GM23338 (cell line): ENCODE measurements around the gene SLC9A1. TPM values are rescaled to one million over a fixed set of nuclear protein-coding genes. Genes with fewer than 3 reads are reported as not detected.

Experiments used
- ATAC-seq: fragments of 200-7000 bp; cut with Tn5 transposase; 3 replicates; pipeline ENCODE4 v1.9.1; 2020
- DNase-seq: peaks from one replicate; pipeline ENCODE4 v3.0.0-alpha.2; 2015; ENCODE audit warnings: low spot score
- H2AFZ ChIP-seq: fragments of 200-600 bp; sonication (generic); 2 replicates; pipeline ENCODE4 v1.8.0; 2016; ENCODE audit warnings: antibody characterized with exemption, mild to moderate bottlenecking, moderate library complexity
- H3F3A ChIP-seq: fragments of 200-600 bp; sonication (generic); replicated peaks from 2 replicates; pipeline ENCODE4 v1.8.0; 2017; ENCODE audit warnings: antibody characterized with exemption, mixed run types, low read depth
- H3K27ac ChIP-seq: fragments of 200-600 bp; sonication (generic); 2 replicates; pipeline ENCODE4 v1.6.1; 2016; ENCODE audit warnings: low read depth
- H3K27me3 ChIP-seq: fragments of 200-600 bp; sonication (generic); 2 replicates; pipeline ENCODE4 v1.8.0; 2016; ENCODE audit warnings: mild to moderate bottlenecking, mixed run types, moderate library complexity; ENCODE audit not compliant: insufficient read depth
- H3K36me3 ChIP-seq: fragments of 200-600 bp; sonication (generic); 2 replicates; pipeline ENCODE4 v1.8.0; 2016; ENCODE audit warnings: mild to moderate bottlenecking; ENCODE audit not compliant: insufficient read depth
- H3K4me1 ChIP-seq: fragments of 200-600 bp; sonication (generic); 2 replicates; pipeline ENCODE4 v1.8.0; 2016; ENCODE audit warnings: mild to moderate bottlenecking, moderate library complexity; ENCODE audit not compliant: insufficient read depth
- H3K4me2 ChIP-seq: fragments of 200-600 bp; sonication (generic); 2 replicates; pipeline ENCODE4 v1.7.1; 2017; ENCODE audit warnings: mixed run types
- H3K4me3 ChIP-seq: fragments of 200-600 bp; sonication (generic); 2 replicates; pipeline ENCODE4 v1.6.1; 2016; ENCODE audit warnings: mixed run types
- H3K79me2 ChIP-seq: fragments of 200-600 bp; sonication (generic); replicated peaks from 2 replicates; pipeline ENCODE4 v1.8.0; 2017; ENCODE audit warnings: mild to moderate bottlenecking; ENCODE audit not compliant: insufficient read depth
- H3K9me2 ChIP-seq: fragments of 200-600 bp; sonication (generic); 2 replicates; pipeline ENCODE4 v1.8.0; 2017; ENCODE audit not compliant: insufficient read depth
- H4K20me1 ChIP-seq: fragments of 200-600 bp; sonication (generic); replicated peaks from 2 replicates; pipeline ENCODE4 v1.8.0; 2017; ENCODE audit warnings: mild to moderate bottlenecking; ENCODE audit not compliant: insufficient read depth
- H3K27ac Mint-ChIP-seq: 2 replicates; pipeline ENCODE4 v1.8.0; 2020; ENCODE audit warnings: inconsistent platforms, mild to moderate bottlenecking, moderate library complexity, mixed read lengths
- H3K27me3 Mint-ChIP-seq: 3 replicates; pipeline ENCODE4 v1.8.0; 2022; ENCODE audit warnings: low read depth, mild to moderate bottlenecking, moderate library complexity, mixed read lengths, inconsistent platforms; ENCODE audit not compliant: insufficient read depth, poor library complexity
- H3K36me3 Mint-ChIP-seq: 3 replicates; pipeline ENCODE4 v1.8.0; 2021; ENCODE audit warnings: low read depth, mild to moderate bottlenecking, inconsistent platforms, moderate library complexity, mixed read lengths
- H3K4me1 Mint-ChIP-seq: 3 replicates; pipeline ENCODE4 v1.8.0; 2020; ENCODE audit warnings: mild to moderate bottlenecking, inconsistent platforms, mixed read lengths
- H3K4me3 Mint-ChIP-seq: 3 replicates; pipeline ENCODE4 v1.8.0; 2021; ENCODE audit warnings: moderate library complexity, mild to moderate bottlenecking, inconsistent platforms, mixed read lengths
- H3K9me3 Mint-ChIP-seq: 3 replicates; pipeline ENCODE4 v1.8.0; 2020; ENCODE audit warnings: moderate library complexity, mild to moderate bottlenecking, inconsistent platforms, mixed read lengths
- EZH2 ChIP-seq: fragments of 200-600 bp; sonication (generic); IDR thresholded peaks from one replicate; pipeline ENCODE4 v1.8.0; 2017; ENCODE audit warnings: antibody characterized with exemption, mild to moderate bottlenecking, low read depth; ENCODE audit not compliant: unreplicated experiment
- EZH2phosphoT487 ChIP-seq: fragments of 200-600 bp; sonication (generic); IDR thresholded peaks from one replicate; pipeline ENCODE4 v1.8.1; 2018; ENCODE audit warnings: antibody characterized with exemption; ENCODE audit not compliant: unreplicated experiment
- NANOG ChIP-seq: IDR thresholded peaks from 2 replicates; pipeline ENCODE4 v1.6.1; 2016; ENCODE audit warnings: antibody characterized with exemption, borderline replicate concordance
- POLR2AphosphoS5 ChIP-seq: IDR thresholded peaks from 2 replicates; pipeline ENCODE4 v1.6.1; 2016; ENCODE audit warnings: antibody characterized with exemption, low read depth
- ZNF114 ChIP-seq: fragments of 250-450 bp; sonication (Bioruptor Pico); IDR thresholded peaks from 2 replicates; pipeline ENCODE4 v1.5.0; 2020; ENCODE audit warnings: mild to moderate bottlenecking, moderate library complexity
- ZNF331 ChIP-seq: fragments of 250-450 bp; sonication (Bioruptor Pico); IDR thresholded peaks from 2 replicates; pipeline ENCODE4 v1.5.0; 2020; ENCODE audit warnings: low read depth, mild to moderate bottlenecking, moderate library complexity
- polyA plus RNA-seq: library from polyadenylated mRNA; unstranded; fragments of >200 nt; fragmentation: Nextera tagmentation; extraction: Ambion mirVana; gene quantifications from 2 replicates; pipeline ENCODE4 v1.2.1, GENCODE V29; 2016
- total RNA-seq: library from RNA; depleted of rRNA; stranded (reverse); fragments of >200 nt; shearing (Covaris generic); gene quantifications from 2 replicates; pipeline ENCODE4 v1.2.3, GENCODE V29; 2014
- TF ChIP-seq, protein P1 (sequence below): fragments of 250-450 bp; sonication (Bioruptor Pico); IDR thresholded peaks from 2 replicates; pipeline ENCODE4 v1.5.0; 2020; ENCODE audit warnings: mild to moderate bottlenecking, moderate library complexity
- TF ChIP-seq, protein P2 (sequence below): IDR thresholded peaks from one replicate; pipeline ENCODE4 v1.6.1; 2018; ENCODE audit warnings: antibody characterized with exemption; ENCODE audit not compliant: unreplicated experiment
- TF ChIP-seq, protein P3 (sequence below), 2 experiments: fragments of 200-600 bp in 1 of 2; sonication (generic) in 1 of 2; conservative IDR thresholded peaks; 2 replicates each; pipeline versions ENCODE4 v1.5.1 to v1.6.1; 2016 to 2017; ENCODE audit warnings: antibody characterized with exemption in 2 of 2, low read depth in 2 of 2, mild to moderate bottlenecking in 2 of 2, moderate library complexity in 1 of 2
- TF ChIP-seq, protein P4 (sequence below): IDR thresholded peaks from 2 replicates; pipeline ENCODE4 v1.6.1; 2016; ENCODE audit warnings: antibody characterized with exemption

SLC9A1 gene
- total and polyA plus RNA-seq, 2 experiments from 2014 or later: 10.4 to 22.3 TPM

DNA sequence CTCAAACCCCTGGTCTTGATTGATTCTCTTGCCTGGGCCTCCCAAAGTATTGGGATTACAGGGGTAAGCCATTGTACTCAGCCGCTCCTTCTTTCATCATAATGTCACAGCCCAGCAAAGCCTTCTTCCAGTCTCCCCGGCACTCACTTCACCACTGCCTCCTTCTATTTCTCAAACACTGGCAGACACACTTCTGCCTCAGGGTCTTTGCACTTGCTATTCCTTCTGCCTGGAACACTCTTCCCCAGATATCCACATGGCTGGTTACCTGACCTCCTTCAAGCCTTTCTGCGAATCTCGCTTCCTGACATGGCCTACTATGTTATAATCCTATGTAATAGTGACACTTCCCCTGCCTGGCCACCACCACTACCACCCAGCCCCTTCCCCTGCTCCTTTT lies 7.2 kb upstream of the SLC9A1 start:
- Histone ChIP-seq H3F3A (no peaks in the 10 kb centered on the region), H3K4me3 (no peak overlapping the region), H3K27me3 (no peaks in the 10 kb centered on the region), H3K27ac (no peak overlapping the region), H3K4me1 (no peaks in the 10 kb centered on the region), H4K20me1 (no peaks in the 10 kb centered on the region), H3K79me2 (no peaks in the 10 kb centered on the region), H2AFZ (no peak overlapping the region), H3K4me2 (no peak overlapping the region), H3K9me2 (no peaks in the 10 kb centered on the region), H3K36me3 (no peaks in the 10 kb centered on the region)
- no peak for ATAC-seq
- H3K27ac Mint-ChIP-seq: no peak overlapping the region
- TF ChIP-seq ZNF114 (CRISPR knock-in tag) (no peak), EZH2phosphoT487 (no peak), NANOG (no peak), EZH2 (no peak), POLR2AphosphoS5 (no peak), ZNF331 (no peak)
- TF ChIP-seq, protein P1, sequence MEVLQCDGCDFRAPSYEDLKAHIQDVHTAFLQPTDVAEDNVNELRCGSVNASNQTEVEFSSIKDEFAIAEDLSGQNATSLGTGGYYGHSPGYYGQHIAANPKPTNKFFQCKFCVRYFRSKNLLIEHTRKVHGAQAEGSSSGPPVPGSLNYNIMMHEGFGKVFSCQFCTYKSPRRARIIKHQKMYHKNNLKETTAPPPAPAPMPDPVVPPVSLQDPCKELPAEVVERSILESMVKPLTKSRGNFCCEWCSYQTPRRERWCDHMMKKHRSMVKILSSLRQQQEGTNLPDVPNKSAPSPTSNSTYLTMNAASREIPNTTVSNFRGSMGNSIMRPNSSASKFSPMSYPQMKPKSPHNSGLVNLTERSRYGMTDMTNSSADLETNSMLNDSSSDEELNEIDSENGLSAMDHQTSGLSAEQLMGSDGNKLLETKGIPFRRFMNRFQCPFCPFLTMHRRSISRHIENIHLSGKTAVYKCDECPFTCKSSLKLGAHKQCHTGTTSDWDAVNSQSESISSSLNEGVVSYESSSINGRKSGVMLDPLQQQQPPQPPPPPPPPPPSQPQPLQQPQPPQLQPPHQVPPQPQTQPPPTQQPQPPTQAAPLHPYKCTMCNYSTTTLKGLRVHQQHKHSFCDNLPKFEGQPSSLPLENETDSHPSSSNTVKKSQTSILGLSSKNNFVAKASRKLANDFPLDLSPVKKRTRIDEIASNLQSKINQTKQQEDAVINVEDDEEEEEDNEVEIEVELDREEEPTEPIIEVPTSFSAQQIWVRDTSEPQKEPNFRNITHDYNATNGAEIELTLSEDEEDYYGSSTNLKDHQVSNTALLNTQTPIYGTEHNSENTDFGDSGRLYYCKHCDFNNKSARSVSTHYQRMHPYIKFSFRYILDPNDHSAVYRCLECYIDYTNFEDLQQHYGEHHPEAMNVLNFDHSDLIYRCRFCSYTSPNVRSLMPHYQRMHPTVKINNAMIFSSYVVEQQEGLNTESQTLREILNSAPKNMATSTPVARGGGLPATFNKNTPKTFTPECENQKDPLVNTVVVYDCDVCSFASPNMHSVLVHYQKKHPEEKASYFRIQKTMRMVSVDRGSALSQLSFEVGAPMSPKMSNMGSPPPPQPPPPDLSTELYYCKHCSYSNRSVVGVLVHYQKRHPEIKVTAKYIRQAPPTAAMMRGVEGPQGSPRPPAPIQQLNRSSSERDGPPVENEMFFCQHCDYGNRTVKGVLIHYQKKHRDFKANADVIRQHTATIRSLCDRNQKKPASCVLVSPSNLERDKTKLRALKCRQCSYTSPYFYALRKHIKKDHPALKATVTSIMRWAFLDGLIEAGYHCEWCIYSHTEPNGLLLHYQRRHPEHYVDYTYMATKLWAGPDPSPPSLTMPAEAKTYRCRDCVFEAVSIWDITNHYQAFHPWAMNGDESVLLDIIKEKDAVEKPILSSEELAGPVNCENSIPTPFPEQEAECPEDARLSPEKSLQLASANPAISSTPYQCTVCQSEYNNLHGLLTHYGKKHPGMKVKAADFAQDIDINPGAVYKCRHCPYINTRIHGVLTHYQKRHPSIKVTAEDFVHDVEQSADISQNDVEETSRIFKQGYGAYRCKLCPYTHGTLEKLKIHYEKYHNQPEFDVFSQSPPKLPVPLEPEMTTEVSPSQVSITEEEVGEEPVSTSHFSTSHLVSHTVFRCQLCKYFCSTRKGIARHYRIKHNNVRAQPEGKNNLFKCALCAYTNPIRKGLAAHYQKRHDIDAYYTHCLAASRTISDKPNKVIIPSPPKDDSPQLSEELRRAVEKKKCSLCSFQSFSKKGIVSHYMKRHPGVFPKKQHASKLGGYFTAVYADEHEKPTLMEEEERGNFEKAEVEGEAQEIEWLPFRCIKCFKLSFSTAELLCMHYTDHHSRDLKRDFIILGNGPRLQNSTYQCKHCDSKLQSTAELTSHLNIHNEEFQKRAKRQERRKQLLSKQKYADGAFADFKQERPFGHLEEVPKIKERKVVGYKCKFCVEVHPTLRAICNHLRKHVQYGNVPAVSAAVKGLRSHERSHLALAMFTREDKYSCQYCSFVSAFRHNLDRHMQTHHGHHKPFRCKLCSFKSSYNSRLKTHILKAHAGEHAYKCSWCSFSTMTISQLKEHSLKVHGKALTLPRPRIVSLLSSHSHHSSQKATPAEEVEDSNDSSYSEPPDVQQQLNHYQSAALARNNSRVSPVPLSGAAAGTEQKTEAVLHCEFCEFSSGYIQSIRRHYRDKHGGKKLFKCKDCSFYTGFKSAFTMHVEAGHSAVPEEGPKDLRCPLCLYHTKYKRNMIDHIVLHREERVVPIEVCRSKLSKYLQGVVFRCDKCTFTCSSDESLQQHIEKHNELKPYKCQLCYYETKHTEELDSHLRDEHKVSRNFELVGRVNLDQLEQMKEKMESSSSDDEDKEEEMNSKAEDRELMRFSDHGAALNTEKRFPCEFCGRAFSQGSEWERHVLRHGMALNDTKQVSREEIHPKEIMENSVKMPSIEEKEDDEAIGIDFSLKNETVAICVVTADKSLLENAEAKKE (CRISPR knock-in tag): no peak
- TF ChIP-seq, protein P2, sequence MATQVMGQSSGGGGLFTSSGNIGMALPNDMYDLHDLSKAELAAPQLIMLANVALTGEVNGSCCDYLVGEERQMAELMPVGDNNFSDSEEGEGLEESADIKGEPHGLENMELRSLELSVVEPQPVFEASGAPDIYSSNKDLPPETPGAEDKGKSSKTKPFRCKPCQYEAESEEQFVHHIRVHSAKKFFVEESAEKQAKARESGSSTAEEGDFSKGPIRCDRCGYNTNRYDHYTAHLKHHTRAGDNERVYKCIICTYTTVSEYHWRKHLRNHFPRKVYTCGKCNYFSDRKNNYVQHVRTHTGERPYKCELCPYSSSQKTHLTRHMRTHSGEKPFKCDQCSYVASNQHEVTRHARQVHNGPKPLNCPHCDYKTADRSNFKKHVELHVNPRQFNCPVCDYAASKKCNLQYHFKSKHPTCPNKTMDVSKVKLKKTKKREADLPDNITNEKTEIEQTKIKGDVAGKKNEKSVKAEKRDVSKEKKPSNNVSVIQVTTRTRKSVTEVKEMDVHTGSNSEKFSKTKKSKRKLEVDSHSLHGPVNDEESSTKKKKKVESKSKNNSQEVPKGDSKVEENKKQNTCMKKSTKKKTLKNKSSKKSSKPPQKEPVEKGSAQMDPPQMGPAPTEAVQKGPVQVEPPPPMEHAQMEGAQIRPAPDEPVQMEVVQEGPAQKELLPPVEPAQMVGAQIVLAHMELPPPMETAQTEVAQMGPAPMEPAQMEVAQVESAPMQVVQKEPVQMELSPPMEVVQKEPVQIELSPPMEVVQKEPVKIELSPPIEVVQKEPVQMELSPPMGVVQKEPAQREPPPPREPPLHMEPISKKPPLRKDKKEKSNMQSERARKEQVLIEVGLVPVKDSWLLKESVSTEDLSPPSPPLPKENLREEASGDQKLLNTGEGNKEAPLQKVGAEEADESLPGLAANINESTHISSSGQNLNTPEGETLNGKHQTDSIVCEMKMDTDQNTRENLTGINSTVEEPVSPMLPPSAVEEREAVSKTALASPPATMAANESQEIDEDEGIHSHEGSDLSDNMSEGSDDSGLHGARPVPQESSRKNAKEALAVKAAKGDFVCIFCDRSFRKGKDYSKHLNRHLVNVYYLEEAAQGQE: no peak
- TF ChIP-seq, protein P3, sequence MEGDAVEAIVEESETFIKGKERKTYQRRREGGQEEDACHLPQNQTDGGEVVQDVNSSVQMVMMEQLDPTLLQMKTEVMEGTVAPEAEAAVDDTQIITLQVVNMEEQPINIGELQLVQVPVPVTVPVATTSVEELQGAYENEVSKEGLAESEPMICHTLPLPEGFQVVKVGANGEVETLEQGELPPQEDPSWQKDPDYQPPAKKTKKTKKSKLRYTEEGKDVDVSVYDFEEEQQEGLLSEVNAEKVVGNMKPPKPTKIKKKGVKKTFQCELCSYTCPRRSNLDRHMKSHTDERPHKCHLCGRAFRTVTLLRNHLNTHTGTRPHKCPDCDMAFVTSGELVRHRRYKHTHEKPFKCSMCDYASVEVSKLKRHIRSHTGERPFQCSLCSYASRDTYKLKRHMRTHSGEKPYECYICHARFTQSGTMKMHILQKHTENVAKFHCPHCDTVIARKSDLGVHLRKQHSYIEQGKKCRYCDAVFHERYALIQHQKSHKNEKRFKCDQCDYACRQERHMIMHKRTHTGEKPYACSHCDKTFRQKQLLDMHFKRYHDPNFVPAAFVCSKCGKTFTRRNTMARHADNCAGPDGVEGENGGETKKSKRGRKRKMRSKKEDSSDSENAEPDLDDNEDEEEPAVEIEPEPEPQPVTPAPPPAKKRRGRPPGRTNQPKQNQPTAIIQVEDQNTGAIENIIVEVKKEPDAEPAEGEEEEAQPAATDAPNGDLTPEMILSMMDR (conservative IDR thresholded peaks at IDR 0.05; ENCODE audit: low read depth in 2 of 2): no peak
- TF ChIP-seq, protein P4, sequence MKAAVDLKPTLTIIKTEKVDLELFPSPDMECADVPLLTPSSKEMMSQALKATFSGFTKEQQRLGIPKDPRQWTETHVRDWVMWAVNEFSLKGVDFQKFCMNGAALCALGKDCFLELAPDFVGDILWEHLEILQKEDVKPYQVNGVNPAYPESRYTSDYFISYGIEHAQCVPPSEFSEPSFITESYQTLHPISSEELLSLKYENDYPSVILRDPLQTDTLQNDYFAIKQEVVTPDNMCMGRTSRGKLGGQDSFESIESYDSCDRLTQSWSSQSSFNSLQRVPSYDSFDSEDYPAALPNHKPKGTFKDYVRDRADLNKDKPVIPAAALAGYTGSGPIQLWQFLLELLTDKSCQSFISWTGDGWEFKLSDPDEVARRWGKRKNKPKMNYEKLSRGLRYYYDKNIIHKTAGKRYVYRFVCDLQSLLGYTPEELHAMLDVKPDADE: no peak
- no peak for DNase-seq
- H3K36me3 Mint-ChIP-seq: no peaks in the 10 kb centered on the region
- no peak overlapping the region for H3K4me3 Mint-ChIP-seq
- H3K9me3 Mint-ChIP-seq: no peaks in the 10 kb centered on the region
- peaks cover 4% of the 10 kb centered on the region for H3K27me3 Mint-ChIP-seq
- no peaks in the 10 kb centered on the region for H3K4me1 Mint-ChIP-seq
